Retinal pigment epithelial cell (primary cell): ENCODE measurements around the gene ITM2B.

Source experiments
- DNase-seq: peaks from one replicate; pipeline ENCODE4 v3.0.0-alpha.2; 2010; ENCODE audit warnings: low read depth
- H3K4me3 ChIP-seq: 2 replicates; pipeline ENCODE4 v1.5.1; 2011; ENCODE audit warnings: mild to moderate bottlenecking, low read length, control low read depth, moderate library complexity
- CTCF ChIP-seq: conservative IDR thresholded peaks from 2 replicates; pipeline ENCODE4 v1.5.1; 2011; ENCODE audit warnings: low read depth, low read length, control low read depth, inconsistent platforms

The ITM2B gene

DNA sequence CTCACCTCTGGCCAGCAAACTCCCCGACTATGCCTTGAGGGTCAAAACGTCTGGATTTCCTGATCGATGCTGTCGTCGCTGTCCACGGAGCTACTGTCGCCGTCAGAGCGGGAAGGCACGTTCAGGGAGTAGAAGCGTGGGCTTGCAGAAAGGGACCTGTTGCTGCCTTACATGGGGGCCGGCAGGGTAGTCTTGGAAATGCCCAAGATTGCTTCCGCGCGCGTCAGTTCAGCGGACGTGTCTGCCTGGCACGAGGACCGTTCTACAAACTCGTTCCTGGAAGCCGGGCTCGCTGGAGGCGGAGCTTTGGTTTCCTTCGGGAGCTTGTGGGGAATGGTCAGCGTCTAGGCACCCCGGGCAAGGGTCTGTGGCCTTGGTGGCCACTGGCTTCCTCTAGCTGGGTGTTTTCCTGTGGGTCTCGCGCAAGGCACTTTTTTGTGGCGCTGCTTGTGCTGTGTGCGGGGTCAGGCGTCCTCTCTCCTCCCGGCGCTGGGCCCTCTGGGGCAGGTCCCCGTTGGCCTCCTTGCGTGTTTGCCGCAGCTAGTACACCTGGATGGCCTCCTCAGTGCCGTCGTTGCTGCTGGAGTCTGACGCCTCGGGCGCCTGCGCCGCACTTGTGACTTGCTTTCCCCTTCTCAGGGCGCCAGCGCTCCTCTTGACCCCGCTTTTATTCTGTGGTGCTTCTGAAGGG is 86.0 kb downstream of the ITM2B start:
- DNase-seq, result no peak
- no peak overlapping the region for H3K4me3 ChIP-seq
- TF ChIP-seq CTCF, result no peak
